AG04449 (cell line): Measurements from ENCODE around the gene TEX51.

Experiments used
- CTCF ChIA-PET: fragments of 350-600 bp; formaldehyde crosslinking; extraction: SDS; loops from one replicate; lab custom pipeline; 2021; ENCODE audit warnings: antibody characterized with exemption; lab: Yijun Ruan, JAX
- POLR2A ChIA-PET: fragments of 400-600, 350-600 bp; formaldehyde crosslinking; extraction: SDS; loops from one replicate; lab custom pipeline; 2020; ENCODE audit warnings: antibody characterized with exemption, inconsistent platforms; lab: Yijun Ruan, JAX
- DNase-seq: peaks from one replicate; pipeline ENCODE4 v3.0.0-alpha.2; 2010; ENCODE audit warnings: low read depth, low spot score
- H3K4me3 ChIP-seq: 2 replicates; pipeline ENCODE4 v1.5.1; 2011; ENCODE audit warnings: low read depth, mild to moderate bottlenecking, control low read depth, low read length
- TF ChIP-seq, protein P1 (sequence below): IDR thresholded peaks from one replicate; pipeline ENCODE4 v1.5.1; 2011; ENCODE audit warnings: mild to moderate bottlenecking, moderate library complexity, low read length, control low read depth, inconsistent platforms; ENCODE audit not compliant: insufficient read depth; ENCODE audit errors: missing control alignments

TEX51 gene

DNA sequence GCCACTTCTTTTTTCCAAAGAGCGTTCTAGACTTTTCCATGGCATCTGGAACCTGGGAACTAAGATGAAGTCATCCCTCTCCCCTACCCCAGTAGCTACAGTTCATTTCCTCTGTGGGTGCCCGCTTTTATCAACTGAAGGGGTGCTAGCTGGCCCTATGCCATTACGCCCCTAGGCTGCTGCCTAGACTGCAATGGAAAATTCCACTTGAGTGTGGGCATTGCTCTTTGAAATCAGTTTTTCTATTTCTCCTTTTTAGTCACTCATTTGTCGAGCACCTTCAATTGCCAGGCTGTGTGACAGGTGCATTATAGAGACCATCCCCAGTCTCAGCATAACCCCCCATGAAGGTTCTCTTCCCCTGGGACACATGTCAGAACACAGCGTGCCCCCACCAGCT, 7.3 kb downstream of the TEX51 start:
- POLR2A ChIA-PET: no interaction called here
- H3K4me3 ChIP-seq: no peak overlapping the region
- DNase-seq: no peak
- TF ChIP-seq, protein P1, sequence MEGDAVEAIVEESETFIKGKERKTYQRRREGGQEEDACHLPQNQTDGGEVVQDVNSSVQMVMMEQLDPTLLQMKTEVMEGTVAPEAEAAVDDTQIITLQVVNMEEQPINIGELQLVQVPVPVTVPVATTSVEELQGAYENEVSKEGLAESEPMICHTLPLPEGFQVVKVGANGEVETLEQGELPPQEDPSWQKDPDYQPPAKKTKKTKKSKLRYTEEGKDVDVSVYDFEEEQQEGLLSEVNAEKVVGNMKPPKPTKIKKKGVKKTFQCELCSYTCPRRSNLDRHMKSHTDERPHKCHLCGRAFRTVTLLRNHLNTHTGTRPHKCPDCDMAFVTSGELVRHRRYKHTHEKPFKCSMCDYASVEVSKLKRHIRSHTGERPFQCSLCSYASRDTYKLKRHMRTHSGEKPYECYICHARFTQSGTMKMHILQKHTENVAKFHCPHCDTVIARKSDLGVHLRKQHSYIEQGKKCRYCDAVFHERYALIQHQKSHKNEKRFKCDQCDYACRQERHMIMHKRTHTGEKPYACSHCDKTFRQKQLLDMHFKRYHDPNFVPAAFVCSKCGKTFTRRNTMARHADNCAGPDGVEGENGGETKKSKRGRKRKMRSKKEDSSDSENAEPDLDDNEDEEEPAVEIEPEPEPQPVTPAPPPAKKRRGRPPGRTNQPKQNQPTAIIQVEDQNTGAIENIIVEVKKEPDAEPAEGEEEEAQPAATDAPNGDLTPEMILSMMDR: no peak
- CTCF ChIA-PET: no interaction called here

DNA sequence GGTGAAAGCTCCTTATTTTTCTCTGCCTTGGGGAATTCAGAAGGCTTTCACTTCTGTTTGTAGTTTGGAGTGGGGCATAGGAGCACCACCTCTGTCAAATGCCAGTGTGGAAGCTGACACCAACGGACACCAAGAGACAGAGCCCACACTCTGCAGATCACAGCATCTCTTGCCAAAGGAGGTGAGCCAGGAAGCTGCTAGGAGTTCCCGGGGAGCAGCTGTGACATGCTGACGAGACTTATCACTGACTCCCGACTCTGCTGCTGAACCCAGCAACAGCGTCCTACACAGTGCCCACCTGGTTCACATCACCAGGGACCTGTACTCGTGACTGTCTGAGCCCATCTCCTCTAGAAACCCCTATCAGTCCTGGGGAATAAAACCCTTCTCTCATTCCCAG, 8.1 kb downstream of the TEX51 start:
- POLR2A ChIA-PET: no interaction called here

DNA sequence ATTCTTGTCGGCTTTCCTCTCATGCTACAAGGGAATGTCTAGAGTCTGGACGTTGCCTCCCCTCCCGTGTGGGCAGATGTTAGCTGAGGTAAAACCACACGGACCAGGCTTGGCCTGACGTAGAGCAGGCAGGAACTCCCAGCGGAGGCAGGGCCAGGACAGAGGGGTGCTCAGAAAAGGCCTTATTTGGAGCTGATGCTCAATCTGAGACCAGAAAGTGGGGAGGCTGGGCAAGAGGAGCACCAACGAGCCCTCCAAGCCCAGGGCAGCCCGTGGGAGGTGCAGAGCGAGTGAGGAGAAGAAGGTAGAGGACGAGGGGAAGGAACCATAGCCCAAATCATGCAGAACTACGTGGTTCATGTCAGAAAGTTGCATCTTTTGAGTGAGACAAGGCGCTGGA, 9.0 kb downstream of the TEX51 start:
- TF ChIP-seq, protein P1: no peak
- ChIA-PET CTCF (no interaction called here), POLR2A (no interaction called here)
- H3K4me3 ChIP-seq: no peak overlapping the region
- no peak for DNase-seq

More for the DNA sequence above, 8.1 kb downstream of the TEX51 start:
- DNase-seq: no peak
- CTCF ChIA-PET: no interaction called here
- no peak overlapping the region for H3K4me3 ChIP-seq
- TF ChIP-seq, protein P1: no peak

DNA sequence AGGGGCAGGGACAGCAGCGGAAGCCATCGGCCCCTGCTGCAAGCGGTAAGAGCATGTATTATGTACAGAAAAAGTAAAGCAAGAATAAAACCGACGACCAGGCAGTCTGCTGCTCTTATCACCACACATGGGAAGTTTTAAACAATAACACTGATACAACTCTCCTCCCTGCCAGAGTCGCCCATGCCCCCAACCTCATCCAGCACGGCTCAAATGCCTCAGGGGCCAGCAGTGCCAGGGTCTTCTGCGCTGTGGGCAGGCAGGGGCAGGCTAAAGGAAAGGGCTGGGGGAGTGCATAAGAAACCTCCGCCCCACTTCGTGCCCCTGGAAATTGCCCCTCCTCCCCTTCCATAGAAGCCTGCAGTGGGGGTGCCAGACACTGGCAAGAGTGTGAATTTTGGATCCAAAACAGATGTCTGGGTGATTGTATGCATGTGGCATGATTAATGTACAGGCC, 10.1 kb downstream of the TEX51 start:
- CTCF ChIA-PET: no interaction called here
- TF ChIP-seq, protein P1: no peak
- DNase-seq: no peak
- no peak overlapping the region for H3K4me3 ChIP-seq
- POLR2A ChIA-PET: no interaction called here

DNA sequence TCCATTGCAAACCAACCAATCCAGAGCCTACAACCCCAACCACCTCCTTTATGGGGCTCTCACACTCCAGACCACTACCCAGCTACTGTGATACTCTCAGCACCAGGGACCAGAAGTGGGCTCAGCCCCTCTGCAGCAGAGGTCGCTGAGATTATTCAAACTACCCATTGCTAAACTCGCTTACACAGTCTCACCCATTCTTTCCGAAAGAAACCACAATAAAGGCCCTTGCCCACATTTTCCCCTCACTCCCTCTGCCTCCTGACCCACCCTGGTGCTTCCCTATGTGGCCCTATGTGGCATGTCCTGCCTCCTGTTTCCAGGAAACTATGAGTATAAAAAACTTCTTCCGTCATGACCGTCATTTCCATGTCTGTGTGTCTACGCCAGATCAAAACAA, 10.7 kb downstream of the TEX51 start:
- ChIA-PET CTCF (no interaction called here), POLR2A (no interaction called here)

DNA sequence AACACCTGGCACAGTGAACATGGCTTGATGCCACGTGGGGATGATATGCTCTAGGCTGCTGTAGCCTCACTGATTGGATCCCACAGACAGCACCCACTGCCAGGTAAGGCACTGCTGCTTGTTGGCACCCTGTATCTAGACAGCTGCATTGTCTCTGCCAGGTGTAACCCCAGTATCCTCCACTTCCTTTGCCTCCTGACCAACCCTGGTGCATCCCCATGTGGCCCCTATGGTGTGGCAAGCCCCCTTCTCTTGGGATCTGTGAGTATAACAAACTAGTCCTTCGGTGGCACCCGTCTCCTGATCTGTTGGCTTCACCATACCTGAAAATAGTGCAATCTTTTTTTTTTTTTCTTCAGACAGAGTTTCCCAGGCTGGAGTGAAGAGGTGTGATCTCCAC, 11.1 kb downstream of the TEX51 start:
- ChIA-PET CTCF (no interaction called here), POLR2A (no interaction called here)
- TF ChIP-seq, protein P1: no peak
- DNase-seq: no peak
- H3K4me3 ChIP-seq: no peak overlapping the region

More for the DNA sequence above, 10.7 kb downstream of the TEX51 start:
- H3K4me3 ChIP-seq: no peak overlapping the region
- TF ChIP-seq, protein P1: no peak
- DNase-seq: no peak
